GM23338 (cell line): Measurements from ENCODE around the gene PDE3A. TPM values are rescaled to one million over a fixed set of nuclear protein-coding genes. Genes with fewer than 3 reads are reported as not detected.

Source experiments
- ATAC-seq: fragments of 200-7000 bp; cut with Tn5 transposase; 3 replicates; pipeline ENCODE4 v1.9.1; 2020
- DNase-seq: peaks from one replicate; pipeline ENCODE4 v3.0.0-alpha.2; 2015; ENCODE audit warnings: low spot score
- H2AFZ ChIP-seq: fragments of 200-600 bp; sonication (generic); 2 replicates; pipeline ENCODE4 v1.8.0; 2016; ENCODE audit warnings: antibody characterized with exemption, mild to moderate bottlenecking, moderate library complexity
- H3F3A ChIP-seq: fragments of 200-600 bp; sonication (generic); replicated peaks from 2 replicates; pipeline ENCODE4 v1.8.0; 2017; ENCODE audit warnings: antibody characterized with exemption, mixed run types, low read depth
- H3K27ac ChIP-seq: fragments of 200-600 bp; sonication (generic); 2 replicates; pipeline ENCODE4 v1.6.1; 2016; ENCODE audit warnings: low read depth
- H3K27me3 ChIP-seq: fragments of 200-600 bp; sonication (generic); 2 replicates; pipeline ENCODE4 v1.8.0; 2016; ENCODE audit warnings: mild to moderate bottlenecking, mixed run types, moderate library complexity; ENCODE audit not compliant: insufficient read depth
- H3K36me3 ChIP-seq: fragments of 200-600 bp; sonication (generic); 2 replicates; pipeline ENCODE4 v1.8.0; 2016; ENCODE audit warnings: mild to moderate bottlenecking; ENCODE audit not compliant: insufficient read depth
- H3K4me1 ChIP-seq: fragments of 200-600 bp; sonication (generic); 2 replicates; pipeline ENCODE4 v1.8.0; 2016; ENCODE audit warnings: mild to moderate bottlenecking, moderate library complexity; ENCODE audit not compliant: insufficient read depth
- H3K4me2 ChIP-seq: fragments of 200-600 bp; sonication (generic); 2 replicates; pipeline ENCODE4 v1.7.1; 2017; ENCODE audit warnings: mixed run types
- H3K4me3 ChIP-seq: fragments of 200-600 bp; sonication (generic); 2 replicates; pipeline ENCODE4 v1.6.1; 2016; ENCODE audit warnings: mixed run types
- H3K79me2 ChIP-seq: fragments of 200-600 bp; sonication (generic); replicated peaks from 2 replicates; pipeline ENCODE4 v1.8.0; 2017; ENCODE audit warnings: mild to moderate bottlenecking; ENCODE audit not compliant: insufficient read depth
- H3K9me2 ChIP-seq: fragments of 200-600 bp; sonication (generic); 2 replicates; pipeline ENCODE4 v1.8.0; 2017; ENCODE audit not compliant: insufficient read depth
- H4K20me1 ChIP-seq: fragments of 200-600 bp; sonication (generic); replicated peaks from 2 replicates; pipeline ENCODE4 v1.8.0; 2017; ENCODE audit warnings: mild to moderate bottlenecking; ENCODE audit not compliant: insufficient read depth
- H3K27ac Mint-ChIP-seq: 2 replicates; pipeline ENCODE4 v1.8.0; 2020; ENCODE audit warnings: inconsistent platforms, mild to moderate bottlenecking, moderate library complexity, mixed read lengths
- H3K27me3 Mint-ChIP-seq: 3 replicates; pipeline ENCODE4 v1.8.0; 2022; ENCODE audit warnings: low read depth, mild to moderate bottlenecking, moderate library complexity, mixed read lengths, inconsistent platforms; ENCODE audit not compliant: insufficient read depth, poor library complexity
- H3K36me3 Mint-ChIP-seq: 3 replicates; pipeline ENCODE4 v1.8.0; 2021; ENCODE audit warnings: low read depth, mild to moderate bottlenecking, inconsistent platforms, moderate library complexity, mixed read lengths
- H3K4me1 Mint-ChIP-seq: 3 replicates; pipeline ENCODE4 v1.8.0; 2020; ENCODE audit warnings: mild to moderate bottlenecking, inconsistent platforms, mixed read lengths
- H3K4me3 Mint-ChIP-seq: 3 replicates; pipeline ENCODE4 v1.8.0; 2021; ENCODE audit warnings: moderate library complexity, mild to moderate bottlenecking, inconsistent platforms, mixed read lengths
- H3K9me3 Mint-ChIP-seq: 3 replicates; pipeline ENCODE4 v1.8.0; 2020; ENCODE audit warnings: moderate library complexity, mild to moderate bottlenecking, inconsistent platforms, mixed read lengths
- CREB1 ChIP-seq: fragments of 250-450 bp; sonication (Bioruptor Pico); IDR thresholded peaks from 2 replicates; pipeline ENCODE4 v1.5.0; 2020; ENCODE audit warnings: low read depth, mild to moderate bottlenecking, moderate library complexity
- CTCF ChIP-seq, 2 experiments: fragments of 200-600 bp in 1 of 2; sonication (generic) in 1 of 2; conservative IDR thresholded peaks; 2 replicates each; pipeline versions ENCODE4 v1.5.1 to v1.6.1; 2016 to 2017; ENCODE audit warnings: antibody characterized with exemption in 2 of 2, low read depth in 2 of 2, mild to moderate bottlenecking in 2 of 2, moderate library complexity in 1 of 2
- ETS1 ChIP-seq: IDR thresholded peaks from 2 replicates; pipeline ENCODE4 v1.6.1; 2016; ENCODE audit warnings: antibody characterized with exemption
- EZH2 ChIP-seq: fragments of 200-600 bp; sonication (generic); IDR thresholded peaks from one replicate; pipeline ENCODE4 v1.8.0; 2017; ENCODE audit warnings: antibody characterized with exemption, mild to moderate bottlenecking, low read depth; ENCODE audit not compliant: unreplicated experiment
- EZH2phosphoT487 ChIP-seq: fragments of 200-600 bp; sonication (generic); IDR thresholded peaks from one replicate; pipeline ENCODE4 v1.8.1; 2018; ENCODE audit warnings: antibody characterized with exemption; ENCODE audit not compliant: unreplicated experiment
- JUNB ChIP-seq: IDR thresholded peaks from one replicate; pipeline ENCODE4 v1.6.1; 2016; ENCODE audit warnings: antibody characterized with exemption; ENCODE audit not compliant: unreplicated experiment
- NANOG ChIP-seq: IDR thresholded peaks from 2 replicates; pipeline ENCODE4 v1.6.1; 2016; ENCODE audit warnings: antibody characterized with exemption, borderline replicate concordance
- STAT1 ChIP-seq: IDR thresholded peaks from one replicate; pipeline ENCODE4 v1.6.1; 2016; ENCODE audit warnings: antibody characterized with exemption; ENCODE audit not compliant: unreplicated experiment
- ZNF114 ChIP-seq: fragments of 250-450 bp; sonication (Bioruptor Pico); IDR thresholded peaks from 2 replicates; pipeline ENCODE4 v1.5.0; 2020; ENCODE audit warnings: mild to moderate bottlenecking, moderate library complexity
- ZNF462 ChIP-seq: fragments of 250-450 bp; sonication (Bioruptor Pico); IDR thresholded peaks from 2 replicates; pipeline ENCODE4 v1.5.0; 2020; ENCODE audit warnings: mild to moderate bottlenecking, moderate library complexity
- polyA plus RNA-seq: library from polyadenylated mRNA; unstranded; fragments of >200 nt; fragmentation: Nextera tagmentation; extraction: Ambion mirVana; gene quantifications from 2 replicates; pipeline ENCODE4 v1.2.1, GENCODE V29; 2016
- total RNA-seq: library from RNA; depleted of rRNA; stranded (reverse); fragments of >200 nt; shearing (Covaris generic); gene quantifications from 2 replicates; pipeline ENCODE4 v1.2.3, GENCODE V29; 2014

Gene PDE3A
- total and polyA plus RNA-seq, 2 experiments from 2014 or later = 2.7 to 9.2 TPM

- H3F3A ChIP-seq = no peaks in the 10 kb centered on the region
- Mint-ChIP-seq H3K9me3 (no peaks in the 10 kb centered on the region), H3K27ac (no peak overlapping the region), H3K36me3 (no peaks in the 10 kb centered on the region), H3K27me3 (no peaks in the 10 kb centered on the region), H3K4me3 (no peak overlapping the region), H3K4me1 (peaks cover 5% of the 10 kb centered on the region; the same call in 2 of the 3 replicates)
- H3K27me3 ChIP-seq = no peaks in the 10 kb centered on the region
- H4K20me1 ChIP-seq = no peaks in the 10 kb centered on the region
- ATAC-seq (no peak), DNase-seq (peak; percentile 44)
- no peaks in the 10 kb centered on the region for H3K79me2 ChIP-seq
- H3K4me3 ChIP-seq = no peak overlapping the region
- no peaks in the 10 kb centered on the region for H3K9me2 ChIP-seq
- no peaks in the 10 kb centered on the region for H3K4me1 ChIP-seq
- no peak overlapping the region for H3K4me2 ChIP-seq
- TF ChIP-seq STAT1 (no peak), CTCF (conservative IDR thresholded peaks at IDR 0.05; ENCODE audit: low read depth in 2 of 2) (peak; percentile 52 to 94)
- no peak overlapping the region for H2AFZ ChIP-seq
- no peak overlapping the region for H3K27ac ChIP-seq
- no peaks in the 10 kb centered on the region for H3K36me3 ChIP-seq
These were observed 95.7 kb downstream of the PDE3A start for GRCh38 chr12:20463913-20464524.

DNA sequence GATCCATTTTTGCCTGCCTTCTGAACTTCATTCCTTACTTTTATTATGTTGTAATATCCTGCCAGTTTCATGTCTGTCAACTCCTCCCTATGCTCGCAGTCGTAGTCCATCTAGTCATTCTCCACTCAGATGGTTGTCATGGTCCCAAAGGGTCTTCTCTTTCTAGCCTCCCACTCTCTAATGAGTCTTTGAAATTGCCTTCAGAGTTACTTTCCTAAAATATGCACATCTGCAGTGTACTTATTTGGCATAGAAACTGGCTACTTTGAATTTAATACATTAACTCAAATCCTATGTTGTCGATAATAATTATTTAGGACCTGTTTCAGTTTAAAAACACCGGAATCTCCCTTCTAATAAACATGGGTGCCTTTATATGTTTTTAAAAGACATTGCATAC is 101.0 kb downstream of the PDE3A start:
- DNase-seq = no peak
- Histone ChIP-seq H3K9me2 (0 out of 2 replicates have a peak, but pooled peaks cover 4% of the 10 kb centered on the region), H3K36me3 (no peaks in the 10 kb centered on the region), H3K27me3 (no peaks in the 10 kb centered on the region), H3K4me2 (no peak overlapping the region), H3K27ac (no peak overlapping the region), H2AFZ (no peak overlapping the region), H3K4me1 (no peaks in the 10 kb centered on the region), H3K4me3 (no peak overlapping the region), H4K20me1 (no peaks in the 10 kb centered on the region), H3K79me2 (no peaks in the 10 kb centered on the region), H3F3A (no peaks in the 10 kb centered on the region)
- Mint-ChIP-seq H3K27me3 (no peaks in the 10 kb centered on the region), H3K36me3 (peaks cover 3% of the 10 kb centered on the region; the same call in 2 of the 3 replicates), H3K27ac (no peak overlapping the region), H3K4me1 (peaks cover 3% of the 10 kb centered on the region; the same call in 2 of the 3 replicates), H3K9me3 (peaks cover 2% of the 10 kb centered on the region; the same call in 2 of the 3 replicates), H3K4me3 (no peak overlapping the region)
- no peak for ATAC-seq
- TF ChIP-seq ZNF462 (no peak), EZH2phosphoT487 (no peak), CTCF (conservative IDR thresholded peaks at IDR 0.05; ENCODE audit: low read depth in 2 of 2) (no peak), JUNB (no peak), EZH2 (no peak), ZNF114 (CRISPR knock-in tag) (no peak), STAT1 (no peak), CREB1 (CRISPR knock-in tag) (no peak), NANOG (no peak), ETS1 (no peak)
